ENCODE data around the gene CSF1.
"Not testable (repeated sequence)": the region's sequence is repeated elsewhere in the genome, so short reads cannot be mapped to it uniquely, and the experiment has no call there.

- not testable (repeated sequence) for TF ChIP-seq POLR2A, POLR2AphosphoS5 (IDR thresholded peaks at IDR 0.05; ENCODE audit: low read depth, low read length)
These were observed 49.0 kb upstream of the CSF1 start for GRCh38 chr1:109861616-109862015.
